ENCODE measurements around the gene RABAC1. TPM values are rescaled to one million over a fixed set of nuclear protein-coding genes. Genes with fewer than 3 reads are reported as not detected.

The RABAC1 gene
- total and polyA plus RNA-seq, 7 donors: 128 to 255 (median 170) TPM

GRCh38 chr19:41907994-41908615 lies 51.0 kb downstream of the RABAC1 start:
- WGBS, 2 donors: 82 to 86% methylated on average over 25 of the region's 25 CpGs
- intact Hi-C loops (cut with DNase I): no loop called here
- Histone ChIP-seq H3K27ac (no peak overlapping the region), H3K4me1 (peaks cover 0 to 3% (median under 1%) of the 10 kb centered on the region in 4 donors), H3K27me3 (peaks cover 14 to 23% (median 16%) of the 10 kb centered on the region in 3 donors), H3K36me3 (peaks cover 11 to 44% (median 27%) of the 10 kb centered on the region in 4 donors), H3K4me3 (no peak overlapping the region), H3K9me3 (no peaks in the 10 kb centered on the region)
- DNase-seq: no peak
- TF ChIP-seq CTCF (IDR thresholded peaks at IDR 0.05) (no peak), POLR2A (IDR thresholded peaks at IDR 0.05) (no peak), EP300 (IDR thresholded peaks at IDR 0.05) (no peak), POLR2AphosphoS5 (IDR thresholded peaks at IDR 0.05) (no peak)

- intact Hi-C loops (cut with DNase I): no loop called here
- no peak for TF ChIP-seq POLR2AphosphoS5 (IDR thresholded peaks at IDR 0.05)
- TF ChIP-seq EP300 (IDR thresholded peaks at IDR 0.05): no peak
- no peak for TF ChIP-seq CTCF (IDR thresholded peaks at IDR 0.05)
- TF ChIP-seq POLR2A (IDR thresholded peaks at IDR 0.05): no peak
- 69 to 82% methylated on average over 21 of the region's 21 CpGs for WGBS, 2 donors
- H3K4me1 ChIP-seq: no peaks in the 10 kb centered on the region
- H3K27me3 ChIP-seq: peaks cover 5 to 13% (median 6%) of the 10 kb centered on the region in 3 donors
- no peak for DNase-seq
- H3K27ac ChIP-seq: no peak overlapping the region
- H3K36me3 ChIP-seq: peaks cover 17 to 54% (median 36%) of the 10 kb centered on the region in 4 donors
- no peak overlapping the region for H3K4me3 ChIP-seq
- no peaks in the 10 kb centered on the region for H3K9me3 ChIP-seq
Observed at GRCh38 chr19:41906916-41907680, 52.0 kb downstream of the RABAC1 start.

Other genes starting within 250 kb of the RABAC1 start
- under 1 TPM in 3 of 4 donors, not detected in 1; 0.27 to 0.71 (median 0.28) TPM for gene CEACAM6, start 203.8 kb downstream of the RABAC1 start, total RNA-seq
- gene CEACAM6, start 203.8 kb downstream of the RABAC1 start, polyA plus RNA-seq: 100 to 1,000 TPM in 2 of 3 donors, 10 to 100 TPM in 1; 35.4 to 516 (median 161) TPM
- not detected for gene CEACAM3, start 162.7 kb downstream of the RABAC1 start, total RNA-seq
- 1 to 10 TPM in 1 of 3 donors, not detected in 2; 2.3 TPM for gene CEACAM3, start 162.7 kb downstream of the RABAC1 start, polyA plus RNA-seq
- not detected for gene LYPD4, start 114.6 kb downstream of the RABAC1 start, total RNA-seq
- under 1 TPM in 1 of 3 donors, not detected in 2; 0.60 TPM for gene LYPD4, start 114.6 kb downstream of the RABAC1 start, polyA plus RNA-seq
- not detected for gene DMRTC2, start 114.3 kb downstream of the RABAC1 start, total RNA-seq
- gene DMRTC2, start 114.3 kb downstream of the RABAC1 start, polyA plus RNA-seq: not detected
- 1,000 to 10,000 TPM in 2 of 4 donors, 100 to 1,000 TPM in 2; 738 to 1,695 (median 1,093) TPM for gene RPS19, start 99.1 kb downstream of the RABAC1 start, total RNA-seq
- gene RPS19, start 99.1 kb downstream of the RABAC1 start, polyA plus RNA-seq: 1,000 to 10,000 TPM; 2,128 to 3,435 (median 2,711) TPM
- gene CD79A, start 82.0 kb downstream of the RABAC1 start, total RNA-seq: not detected
- 100 to 1,000 TPM in 1 of 3 donors, 1 to 10 TPM in 2; 1.8 to 169 (median 3.6) TPM for gene CD79A, start 82.0 kb downstream of the RABAC1 start, polyA plus RNA-seq
- gene ARHGEF1, start 76.1 kb downstream of the RABAC1 start, total RNA-seq: 10 to 100 TPM; 31.8 to 65.4 (median 34.8) TPM
- gene ARHGEF1, start 76.1 kb downstream of the RABAC1 start, polyA plus RNA-seq: 100 to 1,000 TPM in 1 of 3 donors, 10 to 100 TPM in 2; 30.5 to 151 (median 45.0) TPM
- not detected for gene ERFL, start 30.9 kb downstream of the RABAC1 start, total RNA-seq
- 1 to 10 TPM in 1 of 3 donors, not detected in 2; 1.3 TPM for gene ERFL, start 30.9 kb downstream of the RABAC1 start, polyA plus RNA-seq
- 1 to 10 TPM; 1.6 to 4.3 (median 3.3) TPM for gene ATP1A3, start 34.9 kb upstream of the RABAC1 start, total RNA-seq
- gene ATP1A3, start 34.9 kb upstream of the RABAC1 start, polyA plus RNA-seq: 1 to 10 TPM in 1 of 3 donors, under 1 TPM in 1, not detected in 1; 0.46 to 3.2 TPM
- gene GRIK5, start 110.9 kb upstream of the RABAC1 start, total RNA-seq: 10 to 100 TPM in 3 of 4 donors, 1 to 10 TPM in 1; 8.4 to 23.3 (median 13.3) TPM
- gene GRIK5, start 110.9 kb upstream of the RABAC1 start, polyA plus RNA-seq: 1 to 10 TPM in 1 of 3 donors, under 1 TPM in 1, not detected in 1; under 0.01 to 2.7 TPM
- 10 to 100 TPM; 12.5 to 14.6 (median 13.1) TPM for gene ZNF574, start 116.8 kb upstream of the RABAC1 start, total RNA-seq
- gene ZNF574, start 116.8 kb upstream of the RABAC1 start, polyA plus RNA-seq: 1 to 10 TPM; 3.0 to 9.3 (median 5.5) TPM
- gene POU2F2, start 173.1 kb upstream of the RABAC1 start, total RNA-seq: 1 to 10 TPM; 1.2 to 3.0 (median 2.5) TPM
- 10 to 100 TPM in 1 of 3 donors, 1 to 10 TPM in 1, under 1 TPM in 1; 0.60 to 19.0 (median 1.6) TPM for gene POU2F2, start 173.1 kb upstream of the RABAC1 start, polyA plus RNA-seq

Measured in sigmoid colon (tissue), 7 donors.